Ramos (cell line): ENCODE results near the gene RBFA.

Source experiments
- in situ Hi-C: fragments of 300-500 bp; cut with MboI; formaldehyde crosslinking; loops from one replicate; pipeline ENCODE4 v1.14.3; 2022; ENCODE audit warnings: low sequenced_read_pairs; ENCODE audit not compliant: unreplicated experiment

Gene RBFA

GRCh38 chr18:80068571-80069272 is 34.5 kb downstream of the RBFA start:
- in situ Hi-C loops = no loop called here

DNA sequence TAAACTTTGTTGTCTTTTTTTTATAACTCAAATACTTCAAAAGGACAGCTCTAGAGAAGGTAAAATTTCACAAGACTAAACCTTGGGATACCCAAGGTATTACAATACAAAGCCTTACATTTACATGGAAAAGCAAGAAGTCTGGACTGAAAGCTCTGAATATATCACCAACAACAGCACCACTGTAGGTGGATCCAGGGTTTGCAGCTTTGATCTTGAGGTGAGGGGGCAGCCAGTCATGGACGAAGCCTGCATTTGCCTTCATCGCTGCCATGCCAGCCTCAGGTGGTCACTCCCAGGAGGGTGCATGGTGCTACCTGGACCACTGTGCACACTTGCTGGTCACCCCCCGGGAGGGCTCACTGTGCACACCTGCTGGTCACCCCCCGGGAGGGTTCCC is 36.6 kb downstream of the RBFA start:
- in situ Hi-C loops = no loop called here

DNA sequence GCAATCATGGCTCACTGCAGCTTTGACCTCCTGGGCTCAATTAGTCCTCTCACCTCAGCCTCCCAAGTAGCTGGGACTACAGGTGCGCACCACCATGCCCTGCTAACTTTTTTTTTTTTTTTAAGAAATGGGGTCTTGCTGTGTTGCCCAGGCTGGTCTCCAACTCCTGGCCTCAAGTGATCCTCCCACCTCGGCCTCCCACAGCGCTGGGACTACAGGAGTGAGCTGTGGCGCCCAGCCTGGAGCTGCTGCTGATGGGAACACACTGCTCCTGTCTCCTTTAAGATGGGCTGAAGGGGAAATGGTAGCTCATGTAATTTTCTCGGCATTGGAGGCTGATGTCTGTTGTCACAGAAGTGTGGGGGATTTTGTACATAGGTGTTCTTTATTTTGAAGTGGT is 39.9 kb downstream of the RBFA start:
- in situ Hi-C loops = no loop called here

- in situ Hi-C loops = no loop called here
Measured at GRCh38 chr18:80074697-80075096, 40.5 kb downstream of the RBFA start.

GRCh38 chr18:80075940-80076339 is 41.7 kb downstream of the RBFA start:
- in situ Hi-C loops = no loop called here

DNA sequence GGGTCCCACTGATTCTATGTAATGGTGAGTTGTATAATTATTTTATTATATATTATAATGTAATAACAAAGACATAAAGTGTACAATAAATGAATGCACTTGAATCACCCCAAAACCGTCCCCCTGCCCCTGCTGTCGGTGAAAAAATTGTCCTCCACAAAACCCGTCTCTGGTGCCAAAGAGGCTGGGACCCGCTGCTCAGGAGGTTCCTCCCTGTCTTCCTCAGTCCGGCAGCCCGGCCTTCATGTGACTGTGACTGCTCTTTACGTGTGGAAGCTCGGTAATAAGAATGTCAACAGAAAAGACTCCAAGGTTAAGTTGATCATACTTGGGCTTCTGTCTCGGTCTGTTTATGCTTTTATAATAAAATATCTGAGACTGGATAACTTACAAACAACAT is 42.1 kb downstream of the RBFA start:
- in situ Hi-C loops = no loop called here

DNA sequence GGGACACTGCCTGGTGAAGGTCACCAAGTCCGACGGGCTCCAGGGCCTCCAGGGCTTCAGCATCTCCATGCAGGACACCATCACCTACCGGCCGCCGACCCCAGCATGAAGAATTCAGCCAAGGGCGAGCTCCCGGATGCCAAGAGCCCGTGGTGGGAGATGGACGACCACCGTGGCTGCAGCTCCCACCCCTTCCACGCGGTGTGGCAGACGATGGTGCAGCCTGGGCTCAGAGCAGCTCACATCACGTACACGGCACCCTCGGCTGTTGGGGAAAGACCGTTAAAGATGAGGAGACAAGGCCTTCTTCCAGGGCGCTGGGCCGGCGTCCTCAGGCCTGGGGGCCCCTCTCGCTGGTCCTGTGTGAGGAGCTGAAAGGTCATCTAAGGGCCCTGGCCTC is 43.6 kb downstream of the RBFA start:
- in situ Hi-C loops = no loop called here
